B cell (primary cell): ENCODE results near the gene KNTC1.

Experiments
- CTCF ChIP-seq: fragments of 200-600 bp; IDR thresholded peaks from one replicate; pipeline ENCODE4 v1.8.0; 2022; ENCODE audit warnings: antibody characterized with exemption, mild to moderate bottlenecking
- EZH2 ChIP-seq: IDR thresholded peaks from 2 replicates; pipeline ENCODE4 v1.6.1; 2012; ENCODE audit warnings: borderline replicate concordance, low read depth, mild to moderate bottlenecking, moderate library complexity, low read length; ENCODE audit not compliant: insufficient read depth, poor library complexity, severe bottlenecking

GRCh38 chr12:122519418-122519817 lies 7.6 kb upstream of the KNTC1 start:
- TF ChIP-seq EZH2 (no peak), CTCF (no peak)
